ENCODE data around the gene SLC26A1. TPM values are rescaled to one million over a fixed set of nuclear protein-coding genes. Genes with fewer than 3 reads are reported as not detected.

Gene SLC26A1
- total RNA-seq, 4 donors from 2014 or later: 0.16 TPM; not detected in 3

- TF ChIP-seq POLR2A (IDR thresholded peaks at IDR 0.05) (no peak), CTCF (IDR thresholded peaks at IDR 0.05 in 4 of 5, conservative IDR thresholded peaks at IDR 0.05 in 1 of 5) (no peak)
- Histone ChIP-seq H3K4me3 (no peak overlapping the region), H3K4me1 (no peaks in the 10 kb centered on the region), H3K9me3 (no peaks in the 10 kb centered on the region), H3K27me3 (no peaks in the 10 kb centered on the region), H3K27ac (no peak overlapping the region), H3K36me3 (peaks cover 0 to 9% of the 10 kb centered on the region in 2 donors)
- intact Hi-C loops (cut with DNase I; ENCODE audit: low total_unique reads) (no loop called here), in situ Hi-C loops (cut with MboI; ENCODE audit: low sequenced_read_pairs in 4 of 4) (no loop called here)
- DNase-seq: peak in 1 of 2 donors; percentile 3
- no peak for ATAC-seq
Measured at GRCh38 chr4:953574-953915, 39.7 kb downstream of the SLC26A1 start.

GRCh38 chr4:952881-953573 lies 40.2 kb downstream of the SLC26A1 start:
- H3K4me3 ChIP-seq: no peak overlapping the region
- H3K4me1 ChIP-seq: no peaks in the 10 kb centered on the region
- H3K9me3 ChIP-seq: no peaks in the 10 kb centered on the region
- ATAC-seq: no peak
- DNase-seq: peak in 1 of 2 donors; percentile 9
- peaks cover 0 to 9% of the 10 kb centered on the region in 2 donors for H3K36me3 ChIP-seq
- H3K27me3 ChIP-seq: no peaks in the 10 kb centered on the region
- intact Hi-C loops (cut with DNase I; ENCODE audit: low total_unique reads) (no loop called here), in situ Hi-C loops (cut with MboI; ENCODE audit: low sequenced_read_pairs in 4 of 4) (no loop called here)
- TF ChIP-seq CTCF (IDR thresholded peaks at IDR 0.05 in 4 of 5, conservative IDR thresholded peaks at IDR 0.05 in 1 of 5): no peak
- no peak for TF ChIP-seq POLR2A (IDR thresholded peaks at IDR 0.05)
- no peak overlapping the region for H3K27ac ChIP-seq

- intact Hi-C loops (cut with DNase I; ENCODE audit: low total_unique reads): no loop called here
Measured at GRCh38 chr4:951594-952468, 41.4 kb downstream of the SLC26A1 start.

GRCh38 chr4:951186-951585 lies 42.0 kb downstream of the SLC26A1 start:
- Histone ChIP-seq H3K9me3 (no peaks in the 10 kb centered on the region), H3K36me3 (peaks cover 0 to 9% of the 10 kb centered on the region in 2 donors), H3K4me3 (no peak overlapping the region), H3K27me3 (no peaks in the 10 kb centered on the region), H3K27ac (no peak overlapping the region), H3K4me1 (no peaks in the 10 kb centered on the region)
- TF ChIP-seq POLR2A (IDR thresholded peaks at IDR 0.05): no peak
- ATAC-seq: peak in 1 of 2 donors; percentile 24
- intact Hi-C loops (cut with DNase I; ENCODE audit: low total_unique reads): no loop called here
- peak in 1 of 2 donors; percentile 22 for DNase-seq
- in situ Hi-C loops (cut with MboI; ENCODE audit: low sequenced_read_pairs in 4 of 4): no loop called here

More at GRCh38 chr4:951594-952468, 41.4 kb downstream of the SLC26A1 start:
- peaks cover 0 to 9% of the 10 kb centered on the region in 2 donors for H3K36me3 ChIP-seq
- no peaks in the 10 kb centered on the region for H3K27me3 ChIP-seq
- H3K27ac ChIP-seq: no peak overlapping the region
- DNase-seq (peak in 1 of 2 donors; percentile 4), ATAC-seq (no peak)
- H3K4me3 ChIP-seq: no peak overlapping the region
- TF ChIP-seq POLR2A (IDR thresholded peaks at IDR 0.05) (no peak), CTCF (IDR thresholded peaks at IDR 0.05 in 4 of 5, conservative IDR thresholded peaks at IDR 0.05 in 1 of 5) (no peak)
- H3K9me3 ChIP-seq: no peaks in the 10 kb centered on the region
- in situ Hi-C loops (cut with MboI; ENCODE audit: low sequenced_read_pairs in 4 of 4): no loop called here
- no peaks in the 10 kb centered on the region for H3K4me1 ChIP-seq

All from gastrocnemius medialis (tissue), 4 donors.